ENCODE results near the gene RSRC1.
"Not testable (repeated sequence)": the region's sequence is repeated elsewhere in the genome, so short reads cannot be mapped to it uniquely, and the experiment has no call there.

The RSRC1 gene

GRCh38 chr3:158333736-158334135 lies 223.8 kb downstream of the RSRC1 start:
- DNase-seq, result no peak

GRCh38 chr3:158337110-158337509 lies 227.2 kb downstream of the RSRC1 start:
- no peak for DNase-seq

- no peak for DNase-seq
These were observed 229.7 kb downstream of the RSRC1 start for GRCh38 chr3:158339638-158340037.

GRCh38 chr3:158340951-158341350 lies 231.1 kb downstream of the RSRC1 start:
- not testable (repeated sequence) for DNase-seq

GRCh38 chr3:158347966-158348365 lies 238.1 kb downstream of the RSRC1 start:
- no peak for DNase-seq

- no peak for DNase-seq
These were observed 241.1 kb downstream of the RSRC1 start for GRCh38 chr3:158350971-158351370.

- no peak for DNase-seq
These were observed 242.7 kb downstream of the RSRC1 start for GRCh38 chr3:158352551-158352950.

- DNase-seq, result no peak
These were observed 244.8 kb downstream of the RSRC1 start for GRCh38 chr3:158354713-158355112.

GRCh38 chr3:158355623-158356588 lies 246.0 kb downstream of the RSRC1 start:
- DNase-seq, result no peak

GRCh38 chr3:158359339-158359738 lies 249.4 kb downstream of the RSRC1 start:
- DNase-seq, result no peak

GRCh38 chr3:158360756-158361448 lies 251.0 kb downstream of the RSRC1 start:
- DNase-seq, result no peak

- DNase-seq, result no peak
These were observed 258.4 kb downstream of the RSRC1 start for GRCh38 chr3:158368271-158368670.

GRCh38 chr3:158369279-158369678 lies 259.4 kb downstream of the RSRC1 start:
- no peak for DNase-seq

GRCh38 chr3:158379517-158379916 lies 269.6 kb downstream of the RSRC1 start:
- no peak for DNase-seq

GRCh38 chr3:158381262-158381868 lies 271.5 kb downstream of the RSRC1 start:
- no peak for DNase-seq

GRCh38 chr3:158382479-158382878 lies 272.6 kb downstream of the RSRC1 start:
- no peak for DNase-seq

GRCh38 chr3:158384019-158384418 lies 274.1 kb downstream of the RSRC1 start:
- no peak for DNase-seq

GRCh38 chr3:158395421-158395820 lies 285.5 kb downstream of the RSRC1 start:
- no peak for DNase-seq

- DNase-seq, result no peak
These were observed 292.7 kb downstream of the RSRC1 start for GRCh38 chr3:158402590-158402989.

GRCh38 chr3:158403013-158403412 lies 293.1 kb downstream of the RSRC1 start:
- DNase-seq, result no peak

GRCh38 chr3:158404131-158404718 lies 294.3 kb downstream of the RSRC1 start:
- no peak for DNase-seq

- peak; percentile 66 for DNase-seq
These were observed 295.6 kb downstream of the RSRC1 start for GRCh38 chr3:158405507-158405906.

- no peak for DNase-seq
These were observed 298.1 kb downstream of the RSRC1 start for GRCh38 chr3:158407844-158408517.
